22Rv1 (cell line): ENCODE data around the gene LHFPL2.

Experiments
- ZFX ChIP-seq: fragments of 450-650 bp; IDR thresholded peaks from 2 replicates; pipeline ENCODE4 v1.6.1; 2017; ENCODE audit warnings: antibody characterized with exemption, borderline replicate concordance
- TF ChIP-seq, protein P1 (sequence below): fragments of 450-650 bp; IDR thresholded peaks from 2 replicates; pipeline ENCODE4 v1.5.1; 2017; ENCODE audit warnings: mild to moderate bottlenecking

DNA sequence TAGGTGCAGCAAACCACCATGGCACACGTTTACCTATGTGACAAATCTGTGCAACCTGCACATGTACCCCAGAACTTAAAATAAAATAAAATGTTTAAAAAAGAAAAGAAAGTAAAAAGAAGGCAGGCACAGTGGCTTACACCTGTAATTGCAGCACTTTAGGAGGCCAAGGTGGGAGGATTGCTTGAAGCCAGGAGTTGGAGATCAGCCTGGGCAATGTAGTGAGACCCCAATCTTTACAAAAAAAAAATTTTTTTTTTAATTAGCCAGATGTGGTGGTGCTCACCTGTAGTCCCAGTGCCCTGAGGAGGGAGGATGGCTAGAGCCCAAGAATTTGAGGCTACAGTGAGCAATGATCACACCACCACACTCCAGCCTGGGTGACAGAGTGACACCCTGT is 12.5 kb upstream of the LHFPL2 start:
- TF ChIP-seq, protein P1, sequence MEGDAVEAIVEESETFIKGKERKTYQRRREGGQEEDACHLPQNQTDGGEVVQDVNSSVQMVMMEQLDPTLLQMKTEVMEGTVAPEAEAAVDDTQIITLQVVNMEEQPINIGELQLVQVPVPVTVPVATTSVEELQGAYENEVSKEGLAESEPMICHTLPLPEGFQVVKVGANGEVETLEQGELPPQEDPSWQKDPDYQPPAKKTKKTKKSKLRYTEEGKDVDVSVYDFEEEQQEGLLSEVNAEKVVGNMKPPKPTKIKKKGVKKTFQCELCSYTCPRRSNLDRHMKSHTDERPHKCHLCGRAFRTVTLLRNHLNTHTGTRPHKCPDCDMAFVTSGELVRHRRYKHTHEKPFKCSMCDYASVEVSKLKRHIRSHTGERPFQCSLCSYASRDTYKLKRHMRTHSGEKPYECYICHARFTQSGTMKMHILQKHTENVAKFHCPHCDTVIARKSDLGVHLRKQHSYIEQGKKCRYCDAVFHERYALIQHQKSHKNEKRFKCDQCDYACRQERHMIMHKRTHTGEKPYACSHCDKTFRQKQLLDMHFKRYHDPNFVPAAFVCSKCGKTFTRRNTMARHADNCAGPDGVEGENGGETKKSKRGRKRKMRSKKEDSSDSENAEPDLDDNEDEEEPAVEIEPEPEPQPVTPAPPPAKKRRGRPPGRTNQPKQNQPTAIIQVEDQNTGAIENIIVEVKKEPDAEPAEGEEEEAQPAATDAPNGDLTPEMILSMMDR = no peak
- TF ChIP-seq ZFX = no peak
